K562 (cell line): ENCODE data around the gene SPRN.
"Not testable (repeated sequence)": the region's sequence is repeated elsewhere in the genome, so short reads cannot be mapped to it uniquely, and the experiment has no call there.

ENCODE experiments used
- CBX5 ChIP-seq: IDR thresholded peaks from 2 replicates; pipeline ENCODE4 v1.6.1; 2014; ENCODE audit warnings: low read depth, borderline replicate concordance
- CTCF ChIP-seq, 3 experiments: IDR thresholded peaks in 2 of 3; conservative IDR thresholded peaks in 1 of 3; 2 replicates each; pipeline ENCODE4 v1.5.1; 2011 to 2012; ENCODE audit warnings: low read length in 3 of 3, mild to moderate bottlenecking in 3 of 3, control low read depth in 2 of 3, improper control_type of control experiment in 1 of 3, inconsistent platforms in 1 of 3, low read depth in 1 of 3, mixed read lengths in 1 of 3, moderate library complexity in 1 of 3; ENCODE audit not compliant: insufficient read depth in 2 of 3
- ETS1 ChIP-seq: conservative IDR thresholded peaks from 2 replicates; pipeline ENCODE4 v1.6.1; 2011; ENCODE audit warnings: low read depth, mild to moderate bottlenecking, low read length; ENCODE audit not compliant: control insufficient read depth
- GMEB1 ChIP-seq: fragments of 250-450 bp; sonication (Bioruptor Pico); IDR thresholded peaks from 2 replicates; pipeline ENCODE4 v1.4.0; 2020; ENCODE audit warnings: mild to moderate bottlenecking
- POLR2A ChIP-seq: fragments of 450-650 bp; conservative IDR thresholded peaks from 2 replicates; pipeline ENCODE4 v1.6.1; 2016
- PURB ChIP-seq: sonication (generic); formaldehyde crosslinking; IDR thresholded peaks from 2 replicates; pipeline ENCODE4 v1.9.0; 2021; ENCODE audit warnings: low read depth, mild to moderate bottlenecking, missing genetic modification reagents
- RFX1 ChIP-seq: fragments of 450-650 bp; IDR thresholded peaks from 2 replicates; pipeline ENCODE4 v1.6.1; 2016; ENCODE audit warnings: mild to moderate bottlenecking, moderate library complexity
- STAT6 ChIP-seq: sonication (generic); formaldehyde crosslinking; IDR thresholded peaks from 2 replicates; pipeline ENCODE4 v1.8.1; 2023; ENCODE audit warnings: mild to moderate bottlenecking, missing genetic modification reagents
- TAF1 ChIP-seq: IDR thresholded peaks from 2 replicates; pipeline ENCODE4 v1.6.1; 2011; ENCODE audit warnings: mild to moderate bottlenecking, low read length, moderate library complexity; ENCODE audit not compliant: insufficient read depth, control insufficient read depth, severe bottlenecking; ENCODE audit errors: extremely low read depth
- THRA ChIP-seq: fragments of 450-650 bp; IDR thresholded peaks from 2 replicates; pipeline ENCODE4 v1.6.1; 2017; ENCODE audit warnings: mild to moderate bottlenecking, moderate library complexity
- ZBTB26 ChIP-seq: fragments of 450-650 bp; formaldehyde crosslinking; IDR thresholded peaks from 2 replicates; pipeline ENCODE4 v1.4.0; 2022; ENCODE audit warnings: missing genetic modification characterization
- ZSCAN29 ChIP-seq: fragments of 450-650 bp; IDR thresholded peaks from 2 replicates; pipeline ENCODE4 v1.6.1; 2017

- TF ChIP-seq GMEB1 (CRISPR knock-in tag); ZBTB26 (CRISPR knock-in tag); THRA; POLR2A; TAF1; CTCF (IDR thresholded peaks at IDR 0.05 in 2 of 3, conservative IDR thresholded peaks at IDR 0.05 in 1 of 3; ENCODE audit: insufficient read depth in 2 of 3, low read depth in 1 of 3, low read length in 3 of 3); ETS1; CBX5; STAT6 (CRISPR knock-in tag); PURB (CRISPR knock-in tag); ZSCAN29; RFX1: not testable (repeated sequence)
These were observed 323 bp downstream of the SPRN start for GRCh38 chr10:133424102-133424501.
